Colon (tissue), 2 donors: Measurements from ENCODE around the gene TIMP3.

Source experiments
- FAIRE-seq: peaks from 2 replicates; lab custom pipeline; 2012; peaks lifted over from hg19 to GRCh38; lab: Jason Lieb, UNC
- donor health status: control.
- donor health status: control.

Gene TIMP3

GRCh38 chr22:32882774-32883530, 81.4 kb downstream of the TIMP3 start:
- no peak for FAIRE-seq

DNA sequence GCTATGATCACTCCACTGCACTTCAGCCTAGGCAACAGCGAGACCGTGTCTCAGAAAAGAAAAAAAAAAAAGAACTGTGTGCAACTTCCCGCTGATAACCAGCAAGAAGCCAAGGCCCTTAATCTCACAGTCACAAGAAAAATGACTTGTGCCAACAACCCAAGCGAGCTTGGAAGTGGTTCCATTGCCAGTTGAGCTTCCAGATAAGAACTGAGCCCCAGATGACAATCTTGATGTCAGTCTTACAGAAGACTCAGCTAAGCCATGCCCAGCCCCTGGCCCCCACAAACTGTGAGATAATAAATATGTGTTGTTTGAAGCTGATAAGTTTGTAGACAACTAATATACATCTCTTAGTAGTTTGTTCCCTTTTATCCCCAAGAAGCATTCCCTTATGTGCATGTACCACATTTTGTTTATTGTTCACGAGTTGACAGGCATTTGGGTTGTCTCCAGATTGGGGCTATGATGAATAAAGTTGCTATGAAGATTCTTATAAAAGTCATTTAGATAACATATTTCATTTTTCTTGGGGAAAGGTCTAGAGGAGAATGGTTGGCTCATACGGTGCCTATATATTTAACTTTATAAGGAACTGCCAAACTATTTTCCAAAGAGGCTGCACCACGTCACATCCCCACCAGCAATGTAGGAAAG, 85.9 kb downstream of the TIMP3 start:
- no peak for FAIRE-seq

DNA sequence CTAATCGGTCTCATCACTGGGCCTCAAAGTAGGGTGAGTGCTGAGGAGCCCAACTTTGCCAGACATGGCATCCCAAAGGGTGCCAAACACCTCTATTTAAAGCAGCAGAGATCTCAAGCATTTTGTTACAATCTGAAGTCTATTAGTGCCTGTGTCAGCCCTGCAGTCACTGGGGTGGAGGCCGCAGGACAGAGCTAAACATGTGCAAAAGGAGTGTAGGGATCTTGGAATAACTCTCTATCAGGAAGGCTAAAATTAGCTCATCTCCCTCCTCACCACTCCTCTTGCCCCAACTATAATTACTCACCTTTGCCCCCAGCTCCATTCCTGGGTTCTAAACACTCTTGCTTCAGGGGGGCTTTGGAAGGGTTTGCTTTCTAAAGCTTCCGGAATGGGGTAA, 87.5 kb downstream of the TIMP3 start:
- FAIRE-seq, result no peak

GRCh38 chr22:32896891-32897290, 95.4 kb downstream of the TIMP3 start:
- no peak for FAIRE-seq

GRCh38 chr22:32897400-32897799, 95.9 kb downstream of the TIMP3 start:
- no peak for FAIRE-seq

DNA sequence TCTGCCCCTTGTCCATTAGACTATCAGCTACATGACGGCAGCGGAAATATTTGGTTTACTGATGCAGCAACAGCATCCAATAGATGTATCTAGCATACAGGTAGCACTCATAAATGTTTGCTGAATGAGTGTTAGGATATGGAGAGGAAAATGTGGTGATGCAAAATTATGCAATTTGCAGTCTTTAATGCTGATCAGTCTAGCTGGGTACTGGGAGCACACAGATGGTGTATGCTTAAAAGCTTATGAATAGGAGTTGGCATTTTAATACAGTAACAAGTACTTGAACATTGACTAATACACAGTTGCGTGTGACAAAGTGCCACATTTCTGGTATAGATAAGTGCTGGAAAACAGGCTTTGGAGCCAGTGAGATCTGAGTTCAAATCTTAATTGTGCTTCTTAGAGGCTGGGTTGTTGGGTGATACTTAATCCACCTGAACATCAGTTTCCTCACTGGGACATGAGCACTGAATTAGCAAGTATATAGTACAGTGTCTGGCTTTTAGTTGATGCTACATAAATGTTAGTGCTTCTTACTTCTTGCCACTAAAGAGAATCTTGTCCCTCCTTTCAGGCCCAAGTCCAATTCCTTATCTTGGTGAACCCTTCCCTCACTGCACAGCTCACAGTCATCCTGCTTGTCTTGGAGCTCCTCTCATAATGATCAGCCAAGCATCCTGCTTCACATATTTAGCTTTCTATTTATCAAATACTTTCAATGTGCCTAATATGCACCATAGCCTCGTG, 99.6 kb downstream of the TIMP3 start:
- no peak for FAIRE-seq

DNA sequence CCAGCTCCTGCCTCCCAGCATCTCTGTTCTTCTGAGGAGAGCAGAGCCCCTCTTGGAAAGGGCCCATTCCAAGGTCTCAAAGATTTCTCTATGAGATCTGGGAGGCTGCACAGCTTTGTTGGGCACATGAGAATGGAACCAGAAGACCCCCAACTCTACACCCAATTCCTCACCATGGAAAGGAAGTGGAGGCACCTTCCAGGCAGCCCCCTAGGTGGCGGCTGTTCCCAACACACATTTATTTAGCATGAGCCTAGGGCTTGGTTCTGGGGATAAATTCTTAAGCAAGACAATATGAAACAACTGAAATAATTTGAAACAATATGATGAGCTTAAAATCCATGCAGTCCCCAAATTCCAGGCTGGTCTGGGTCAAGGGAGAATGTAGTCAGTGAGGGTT, 100.4 kb downstream of the TIMP3 start:
- no peak for FAIRE-seq

DNA sequence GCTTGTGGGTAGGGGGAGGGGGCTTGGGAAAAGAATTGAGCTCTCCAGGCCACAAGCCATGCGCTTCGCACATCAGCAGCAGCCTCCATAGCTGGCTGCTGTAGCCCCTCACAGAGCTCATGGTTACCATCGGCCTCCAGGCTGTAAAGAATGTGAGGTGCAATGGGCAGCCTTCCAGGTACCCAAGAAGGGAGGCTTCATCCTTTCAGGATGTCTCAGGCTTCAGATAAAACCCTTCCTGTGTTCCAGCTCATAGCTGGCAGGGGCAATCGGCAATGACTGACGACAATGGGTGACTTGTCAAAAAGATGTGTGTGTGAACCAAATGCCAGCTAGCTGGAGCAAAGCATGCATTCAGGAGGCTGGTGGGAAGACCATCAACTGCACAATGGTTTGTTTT, 102.0 kb downstream of the TIMP3 start:
- FAIRE-seq, result no peak

GRCh38 chr22:32904044-32904443, 102.5 kb downstream of the TIMP3 start:
- no peak for FAIRE-seq

DNA sequence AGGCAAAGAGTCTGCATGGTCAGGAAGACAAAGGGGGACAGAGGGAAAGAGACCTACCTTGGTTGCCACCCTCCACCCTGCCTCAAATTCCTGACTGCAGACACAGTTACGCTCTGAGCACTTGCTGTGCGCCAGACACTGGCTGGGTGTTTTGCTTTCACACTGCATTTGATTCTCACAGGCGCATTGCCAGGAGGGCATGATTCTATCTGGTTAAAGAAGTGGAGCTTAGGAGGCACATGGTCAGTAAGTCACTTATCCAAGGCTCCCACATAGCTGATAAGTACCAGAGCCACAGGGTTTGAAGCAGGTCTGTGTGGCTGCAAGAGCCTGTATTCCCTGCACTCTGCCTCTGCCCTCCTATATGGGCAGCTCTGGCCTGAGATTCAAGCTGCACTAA, 103.9 kb downstream of the TIMP3 start:
- FAIRE-seq, result no peak

DNA sequence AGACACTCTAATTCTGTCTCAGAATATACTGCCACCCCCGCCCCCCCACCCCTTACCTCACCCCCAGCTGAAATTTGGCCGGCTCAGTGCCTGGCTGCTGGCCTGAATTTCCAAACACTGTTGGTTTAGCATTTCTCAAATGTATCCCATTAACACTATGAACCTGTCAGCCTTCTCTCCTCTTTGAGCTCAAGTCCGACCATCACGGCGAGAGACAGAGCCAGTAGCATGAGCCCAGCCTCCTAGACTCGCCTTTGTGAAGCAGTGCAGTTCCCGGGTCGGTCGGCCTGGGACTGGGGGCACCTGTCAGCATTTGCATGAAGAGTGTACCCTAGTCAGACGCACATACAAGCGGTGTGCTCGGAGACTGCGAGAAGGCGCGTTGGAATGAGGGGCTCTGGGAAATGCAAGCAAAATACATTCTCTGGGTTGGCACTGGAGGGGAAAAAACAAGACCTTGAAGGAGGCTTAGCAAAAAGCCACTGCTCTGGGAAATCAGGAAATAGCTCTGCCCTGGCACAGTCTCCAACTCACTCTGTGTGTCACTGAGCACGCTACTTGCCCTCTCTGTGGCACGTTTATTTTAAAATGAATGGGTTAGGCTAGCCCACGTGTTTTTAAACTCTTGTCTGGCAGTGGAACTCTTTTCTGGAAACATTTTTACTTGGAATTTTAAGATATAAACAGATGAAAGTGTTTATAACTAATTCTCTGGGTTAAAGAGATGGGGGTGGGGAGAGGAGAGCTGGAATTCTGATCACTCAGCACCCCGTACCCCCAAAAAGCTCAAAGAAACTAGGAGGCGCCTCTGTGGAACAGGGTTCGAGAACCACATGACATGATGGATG, 108.3 kb downstream of the TIMP3 start:
- no peak for FAIRE-seq

GRCh38 chr22:32910429-32910772, 108.9 kb downstream of the TIMP3 start:
- no peak for FAIRE-seq

- FAIRE-seq, result no peak
These were observed 110.0 kb downstream of the TIMP3 start for GRCh38 chr22:32911503-32911902.
